HL-60 (cell line): ENCODE measurements around the gene TMEM150A.
"Not testable (repeated sequence)": the region's sequence is repeated elsewhere in the genome, so short reads cannot be mapped to it uniquely, and the experiment has no call there.

Experiments used
- DNase-seq, 2 experiments: peaks; one replicate each; pipeline ENCODE4 v3.0.0-alpha.2; 2010 to 2020; ENCODE audit warnings: low read depth in 1 of 2, low spot score in 1 of 2
- H3K27ac ChIP-seq: fragments of 250-450 bp; sonication (Bioruptor Pico); replicated peaks from 2 replicates; pipeline ENCODE4 v1.5.1; 2020; ENCODE audit warnings: mild to moderate bottlenecking, moderate library complexity
- H3K27me3 ChIP-seq: fragments of 250-450 bp; sonication (Bioruptor Pico); 2 replicates; pipeline ENCODE4 v1.5.1; 2021; ENCODE audit warnings: mild to moderate bottlenecking, moderate library complexity; ENCODE audit not compliant: insufficient read depth, poor library complexity, severe bottlenecking
- H3K4me3 ChIP-seq: replicated peaks from 2 replicates; pipeline ENCODE4 v1.5.1; 2011; ENCODE audit warnings: mild to moderate bottlenecking, control low read depth, low read length; ENCODE audit not compliant: insufficient read depth
- CTCF ChIP-seq: IDR thresholded peaks from one replicate; pipeline ENCODE4 v1.5.1; 2011; ENCODE audit warnings: low read length, control low read depth, inconsistent platforms; ENCODE audit not compliant: insufficient read depth
- GABPA ChIP-seq: IDR thresholded peaks from 2 replicates; pipeline ENCODE4 v1.6.1; 2012; ENCODE audit warnings: low read depth
- POLR2AphosphoS5 ChIP-seq: IDR thresholded peaks from 2 replicates; pipeline ENCODE4 v1.6.1; 2012; ENCODE audit warnings: low read depth
- SPI1 ChIP-seq: IDR thresholded peaks from 2 replicates; pipeline ENCODE4 v1.6.1; 2012; ENCODE audit warnings: low read depth, mild to moderate bottlenecking, borderline replicate concordance
- TF ChIP-seq, protein P1 (sequence below): IDR thresholded peaks from 2 replicates; pipeline ENCODE4 v1.6.1; 2012; ENCODE audit warnings: low read depth; ENCODE audit not compliant: insufficient replicate concordance

TMEM150A gene

GRCh38 chr2:85592299-85592698 lies 10.2 kb downstream of the TMEM150A start:
- not testable (repeated sequence) for H3K27me3 ChIP-seq, H3K27ac ChIP-seq, H3K4me3 ChIP-seq, DNase-seq

DNA sequence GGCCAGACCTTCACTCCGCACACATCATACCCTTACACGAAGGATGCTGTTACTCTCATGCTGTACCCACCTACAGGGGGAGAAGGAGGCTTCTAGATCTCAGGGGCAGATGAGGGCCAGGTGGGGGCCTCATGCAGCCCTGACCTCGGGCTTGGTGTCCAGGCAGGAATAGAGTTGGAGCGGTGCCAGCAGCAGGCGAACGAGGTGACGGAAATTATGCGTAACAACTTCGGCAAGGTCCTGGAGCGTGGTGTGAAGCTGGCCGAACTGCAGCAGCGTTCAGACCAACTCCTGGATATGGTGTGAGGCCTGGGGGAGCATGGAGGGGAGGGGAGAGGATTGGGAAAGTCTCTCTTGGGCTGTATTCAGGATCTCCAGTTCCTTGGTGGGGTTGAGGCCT lies 10.9 kb downstream of the TMEM150A start:
- no peak for DNase-seq
- Histone ChIP-seq H3K4me3 (no peak overlapping the region), H3K27me3 (no peaks in the 10 kb centered on the region), H3K27ac (no peak overlapping the region; the same call in 1 of the 2 replicates)
- TF ChIP-seq, protein P1, sequence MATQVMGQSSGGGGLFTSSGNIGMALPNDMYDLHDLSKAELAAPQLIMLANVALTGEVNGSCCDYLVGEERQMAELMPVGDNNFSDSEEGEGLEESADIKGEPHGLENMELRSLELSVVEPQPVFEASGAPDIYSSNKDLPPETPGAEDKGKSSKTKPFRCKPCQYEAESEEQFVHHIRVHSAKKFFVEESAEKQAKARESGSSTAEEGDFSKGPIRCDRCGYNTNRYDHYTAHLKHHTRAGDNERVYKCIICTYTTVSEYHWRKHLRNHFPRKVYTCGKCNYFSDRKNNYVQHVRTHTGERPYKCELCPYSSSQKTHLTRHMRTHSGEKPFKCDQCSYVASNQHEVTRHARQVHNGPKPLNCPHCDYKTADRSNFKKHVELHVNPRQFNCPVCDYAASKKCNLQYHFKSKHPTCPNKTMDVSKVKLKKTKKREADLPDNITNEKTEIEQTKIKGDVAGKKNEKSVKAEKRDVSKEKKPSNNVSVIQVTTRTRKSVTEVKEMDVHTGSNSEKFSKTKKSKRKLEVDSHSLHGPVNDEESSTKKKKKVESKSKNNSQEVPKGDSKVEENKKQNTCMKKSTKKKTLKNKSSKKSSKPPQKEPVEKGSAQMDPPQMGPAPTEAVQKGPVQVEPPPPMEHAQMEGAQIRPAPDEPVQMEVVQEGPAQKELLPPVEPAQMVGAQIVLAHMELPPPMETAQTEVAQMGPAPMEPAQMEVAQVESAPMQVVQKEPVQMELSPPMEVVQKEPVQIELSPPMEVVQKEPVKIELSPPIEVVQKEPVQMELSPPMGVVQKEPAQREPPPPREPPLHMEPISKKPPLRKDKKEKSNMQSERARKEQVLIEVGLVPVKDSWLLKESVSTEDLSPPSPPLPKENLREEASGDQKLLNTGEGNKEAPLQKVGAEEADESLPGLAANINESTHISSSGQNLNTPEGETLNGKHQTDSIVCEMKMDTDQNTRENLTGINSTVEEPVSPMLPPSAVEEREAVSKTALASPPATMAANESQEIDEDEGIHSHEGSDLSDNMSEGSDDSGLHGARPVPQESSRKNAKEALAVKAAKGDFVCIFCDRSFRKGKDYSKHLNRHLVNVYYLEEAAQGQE: no peak
- TF ChIP-seq SPI1 (no peak), CTCF (no peak), POLR2AphosphoS5 (no peak)

GRCh38 chr2:85590950-85591349 lies 11.5 kb downstream of the TMEM150A start:
- no peak for DNase-seq
- H3K4me3 ChIP-seq: no peak overlapping the region
- TF ChIP-seq SPI1: no peak
- TF ChIP-seq POLR2AphosphoS5: no peak
- TF ChIP-seq, protein P1: no peak
- no peak for TF ChIP-seq CTCF
- no peak for TF ChIP-seq GABPA
- H3K27ac ChIP-seq: peak overlapping the region; percentile 38
- H3K27me3 ChIP-seq: no peaks in the 10 kb centered on the region

DNA sequence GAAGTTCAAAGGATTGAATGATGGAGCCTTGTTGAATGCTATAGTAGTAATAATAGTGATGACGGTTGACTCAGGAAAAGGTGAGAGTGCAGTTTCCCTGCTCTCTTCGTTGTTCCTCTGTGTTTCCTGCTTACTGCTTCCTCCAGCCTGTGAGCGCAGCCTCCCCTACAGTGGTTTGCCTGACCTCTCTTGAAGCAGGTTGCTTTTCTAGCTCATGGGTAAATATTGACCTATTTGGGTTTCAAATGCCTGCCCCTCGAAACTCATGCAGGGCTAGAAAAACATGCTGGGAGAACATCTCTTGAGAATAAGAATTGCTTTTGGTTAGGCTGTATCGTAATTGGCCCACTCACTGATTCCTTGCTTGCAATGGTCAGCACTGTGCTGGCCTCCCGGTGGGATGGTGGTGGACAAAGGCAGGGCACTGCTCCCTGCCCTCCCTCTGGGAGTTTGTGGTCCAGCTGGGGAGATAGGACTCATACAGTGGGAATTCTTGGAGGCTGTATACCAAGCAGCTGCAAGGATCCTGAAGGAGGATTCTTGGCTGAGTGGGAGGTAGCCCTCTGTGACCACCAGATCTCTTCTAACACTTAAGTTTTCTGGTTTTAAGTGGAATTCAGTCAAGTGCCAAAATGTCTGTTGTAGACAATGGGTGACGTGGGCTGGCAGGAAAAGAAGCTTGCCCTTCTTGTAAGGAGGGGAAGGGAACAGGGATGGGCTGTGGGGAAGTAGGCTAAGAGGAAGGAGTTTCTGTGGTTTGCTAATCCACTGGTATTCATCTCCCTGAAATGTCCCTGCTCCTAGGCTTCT lies 12.3 kb downstream of the TMEM150A start:
- DNase-seq: peak in 1 of 2 experiments; percentile 52
- Histone ChIP-seq H3K27me3 (no peaks in the 10 kb centered on the region), H3K27ac (peak overlapping the region; percentile 38), H3K4me3 (no peak overlapping the region)
- TF ChIP-seq SPI1: peak; percentile 52; the same call in 1 of the 2 replicates
- no peak for TF ChIP-seq CTCF
- TF ChIP-seq POLR2AphosphoS5: 0 out of 2 replicates have a peak, but pooled peaks have one; percentile 9
- TF ChIP-seq, protein P1: no peak
